Measurements from ENCODE around the gene PMM2.
"Not testable (repeated sequence)": the region's sequence is repeated elsewhere in the genome, so short reads cannot be mapped to it uniquely, and the experiment has no call there.

Gene PMM2

DNA sequence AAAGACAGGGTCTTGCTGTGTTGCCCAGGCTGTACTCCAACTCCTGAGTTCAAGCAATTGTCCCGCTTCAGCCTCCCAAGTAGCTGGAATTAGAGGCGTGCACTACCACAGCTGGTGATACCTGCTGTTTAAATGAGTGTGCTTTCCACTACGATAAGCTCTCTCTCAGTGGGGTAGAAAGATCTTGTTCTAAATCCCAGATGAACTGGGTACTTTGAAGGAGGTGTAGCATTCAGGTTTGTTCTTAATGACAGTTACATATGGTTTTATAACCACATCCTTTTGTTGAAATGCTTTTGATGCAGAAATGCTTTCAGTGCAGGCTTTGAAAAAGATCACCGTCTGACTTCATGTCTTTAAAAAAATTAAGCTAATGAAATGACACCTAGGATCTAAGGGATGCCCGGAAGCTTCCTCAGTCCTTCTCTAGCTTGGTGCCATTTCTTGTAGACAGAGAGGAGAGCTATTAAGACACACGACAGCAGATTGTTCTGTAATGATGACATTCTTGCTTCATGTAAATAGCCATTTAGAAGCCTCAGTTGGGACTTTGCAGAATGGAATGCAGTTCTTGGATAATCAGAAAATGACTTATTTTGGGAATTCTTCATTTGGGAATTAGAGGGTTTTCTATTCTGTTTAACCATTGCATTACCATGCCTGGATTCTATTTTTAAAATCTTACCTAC, 19.5 kb downstream of the PMM2 start:
- in situ Hi-C loops (cut with MboI; ENCODE audit: low sequenced_read_pairs), result no loop called here

DNA sequence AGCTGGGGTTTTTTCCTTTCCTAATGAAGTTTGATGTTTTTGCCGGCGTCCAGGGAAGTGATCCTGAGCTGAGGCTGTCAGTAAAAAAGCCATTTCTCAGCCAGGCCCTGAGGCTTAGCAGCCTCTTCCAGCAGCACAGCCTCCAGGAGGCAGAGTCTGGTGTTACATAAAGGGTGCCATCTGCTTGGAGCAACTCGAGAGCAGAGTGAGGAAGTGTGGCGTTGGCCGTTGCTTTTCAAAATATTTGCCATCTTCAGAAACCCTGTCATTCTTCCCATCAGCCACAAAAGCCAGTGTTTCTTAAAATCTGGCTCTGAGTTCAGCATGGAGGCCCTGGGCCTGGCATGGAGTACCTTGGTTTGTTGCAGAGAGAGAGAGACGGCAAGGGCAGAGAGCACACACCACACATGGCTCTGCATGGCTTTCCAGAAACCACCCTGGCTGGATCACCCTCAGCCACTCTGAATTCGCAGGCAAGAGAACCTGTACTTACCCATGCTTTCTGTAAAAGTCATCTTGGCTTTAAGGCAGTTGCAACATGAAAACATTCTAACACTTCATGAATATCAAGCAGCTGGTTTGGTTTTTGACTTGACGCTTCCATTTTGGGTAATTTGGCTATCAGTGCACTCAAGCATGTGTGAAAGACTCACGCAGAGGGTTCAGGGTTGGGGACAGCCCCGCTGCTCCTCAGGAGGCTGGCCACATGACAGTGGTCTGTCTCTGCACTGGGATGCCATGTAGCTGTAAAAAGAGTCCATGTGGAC, 21.0 kb downstream of the PMM2 start:
- in situ Hi-C loops (cut with MboI; ENCODE audit: low sequenced_read_pairs), result no loop called here

DNA sequence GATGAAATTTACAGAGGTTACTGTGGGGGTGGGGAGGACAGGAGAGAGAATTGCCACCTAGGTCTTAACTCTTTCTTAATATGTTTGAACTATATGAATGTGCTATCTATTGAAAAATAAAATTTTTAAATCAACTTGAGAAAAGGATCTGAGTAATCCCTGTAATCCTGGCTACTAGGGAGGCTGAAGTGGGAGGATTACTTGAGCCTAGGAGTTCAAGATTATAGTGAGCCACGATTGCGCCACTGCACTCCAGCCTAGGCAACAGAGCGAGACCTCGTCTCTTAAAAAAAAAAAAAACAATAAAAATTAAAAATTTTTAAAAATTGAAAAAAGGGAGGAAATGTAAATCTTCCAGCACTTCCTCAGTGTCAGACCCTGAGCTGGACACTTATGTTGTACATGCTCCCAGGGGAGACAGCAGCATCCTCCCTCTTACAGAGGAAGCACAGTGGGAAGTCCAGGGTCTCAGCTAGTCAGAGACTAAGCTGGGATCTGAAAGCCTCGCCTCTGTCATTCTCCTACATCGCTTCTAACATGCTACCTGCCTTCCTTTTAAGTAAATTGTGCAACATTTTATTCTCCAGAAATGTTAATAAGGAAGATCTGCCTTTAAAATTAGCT, 21.9 kb downstream of the PMM2 start:
- in situ Hi-C loops (cut with MboI; ENCODE audit: low sequenced_read_pairs), result no loop called here

DNA sequence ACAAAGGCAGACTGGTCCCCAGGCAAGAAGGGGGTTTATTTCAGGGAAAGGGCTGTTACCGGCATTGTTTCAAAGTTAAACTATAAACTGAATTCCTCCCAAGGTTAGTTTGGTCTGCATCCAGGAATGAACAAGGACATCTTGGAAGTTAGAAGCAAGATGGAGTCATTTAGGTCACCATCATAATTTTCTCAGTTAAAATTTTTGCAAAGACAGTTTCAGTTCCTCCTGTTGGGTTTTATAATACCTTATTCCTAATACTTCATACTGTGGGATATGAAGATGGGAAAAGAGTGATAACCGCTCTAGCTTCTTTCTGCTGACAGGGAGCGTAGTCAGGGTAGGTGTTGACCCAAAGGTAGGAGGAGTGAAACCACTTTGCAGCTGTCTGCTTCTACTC, 24.8 kb downstream of the PMM2 start:
- in situ Hi-C loops (cut with MboI; ENCODE audit: low sequenced_read_pairs), result no loop called here

DNA sequence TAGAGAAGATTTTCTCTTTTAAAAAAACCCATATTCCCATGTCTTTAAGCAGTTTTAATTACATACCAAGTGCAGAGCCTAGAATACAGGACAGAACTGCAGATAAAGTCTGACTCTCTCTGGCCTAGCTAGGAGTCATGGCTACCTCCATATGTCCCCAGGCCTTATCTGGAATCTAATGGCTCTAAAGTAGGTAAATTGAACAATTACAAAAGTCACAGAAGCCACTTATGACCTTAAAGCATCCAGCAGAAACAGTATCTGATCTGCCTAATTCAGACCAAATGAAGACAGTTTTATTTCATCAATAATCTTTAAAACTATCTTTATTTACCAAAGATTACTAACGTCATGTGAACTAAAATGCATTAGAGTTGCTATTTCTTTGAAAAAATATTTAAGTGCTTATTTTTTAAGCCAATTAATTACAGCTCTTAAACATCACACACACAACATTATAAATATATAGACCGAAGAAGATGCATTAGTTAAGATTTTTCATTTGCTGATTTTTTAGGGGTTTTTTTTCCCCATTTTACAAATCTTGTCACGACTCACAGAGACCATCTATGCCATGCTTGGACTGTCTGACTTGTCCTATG, 28.7 kb downstream of the PMM2 start:
- in situ Hi-C loops (cut with MboI; ENCODE audit: low sequenced_read_pairs), result no loop called here

DNA sequence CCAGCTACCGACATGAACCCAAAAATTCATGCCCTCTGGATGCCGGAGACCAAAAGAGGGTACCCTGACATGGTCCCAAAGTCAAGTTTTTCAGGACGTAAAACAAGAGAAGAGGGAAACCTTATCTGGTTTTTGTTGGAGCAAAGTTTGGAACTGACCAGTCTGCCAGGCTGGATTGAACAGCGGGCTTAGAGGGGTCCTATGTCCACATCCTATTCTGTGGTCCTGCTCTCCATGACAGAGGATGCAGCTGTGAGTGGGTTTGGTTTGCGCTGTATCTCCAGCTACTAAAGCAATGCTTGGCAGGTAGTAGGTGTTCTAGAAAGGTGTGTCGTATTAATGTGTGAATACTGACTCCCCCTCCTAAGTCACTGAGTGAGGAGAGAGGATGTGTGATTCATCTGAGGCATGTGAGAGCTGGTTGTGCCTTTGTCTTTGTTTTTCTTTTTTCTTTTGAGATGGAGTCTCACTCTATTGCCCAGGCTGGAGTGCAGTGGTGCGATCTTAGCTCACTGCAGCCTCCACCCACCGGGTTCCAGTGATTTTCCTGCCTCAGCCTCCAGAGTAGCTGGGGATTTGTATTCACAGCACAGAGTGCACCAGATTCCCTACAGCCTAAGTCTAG, 31.0 kb downstream of the PMM2 start:
- in situ Hi-C loops (cut with MboI; ENCODE audit: low sequenced_read_pairs), result no loop called here

DNA sequence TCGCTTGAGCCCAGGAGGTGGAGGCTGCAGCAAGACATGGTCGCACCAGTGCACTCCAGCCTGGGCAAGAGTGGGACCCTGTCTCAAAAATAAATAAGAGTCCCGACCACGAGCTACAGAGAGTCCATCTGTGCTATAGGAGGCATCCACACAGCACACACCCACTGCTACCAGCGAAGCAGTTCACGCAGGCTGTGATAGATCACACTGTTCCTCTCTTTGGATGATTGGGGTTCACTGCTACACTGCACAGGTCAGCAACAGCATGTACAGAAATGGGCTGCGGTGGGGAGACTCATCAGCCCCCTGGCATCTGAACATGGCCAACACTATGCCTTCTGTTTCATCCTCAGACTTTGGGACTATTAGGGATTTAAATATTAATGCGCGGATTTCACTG, 33.8 kb downstream of the PMM2 start:
- in situ Hi-C loops (cut with MboI; ENCODE audit: low sequenced_read_pairs), result no loop called here

DNA sequence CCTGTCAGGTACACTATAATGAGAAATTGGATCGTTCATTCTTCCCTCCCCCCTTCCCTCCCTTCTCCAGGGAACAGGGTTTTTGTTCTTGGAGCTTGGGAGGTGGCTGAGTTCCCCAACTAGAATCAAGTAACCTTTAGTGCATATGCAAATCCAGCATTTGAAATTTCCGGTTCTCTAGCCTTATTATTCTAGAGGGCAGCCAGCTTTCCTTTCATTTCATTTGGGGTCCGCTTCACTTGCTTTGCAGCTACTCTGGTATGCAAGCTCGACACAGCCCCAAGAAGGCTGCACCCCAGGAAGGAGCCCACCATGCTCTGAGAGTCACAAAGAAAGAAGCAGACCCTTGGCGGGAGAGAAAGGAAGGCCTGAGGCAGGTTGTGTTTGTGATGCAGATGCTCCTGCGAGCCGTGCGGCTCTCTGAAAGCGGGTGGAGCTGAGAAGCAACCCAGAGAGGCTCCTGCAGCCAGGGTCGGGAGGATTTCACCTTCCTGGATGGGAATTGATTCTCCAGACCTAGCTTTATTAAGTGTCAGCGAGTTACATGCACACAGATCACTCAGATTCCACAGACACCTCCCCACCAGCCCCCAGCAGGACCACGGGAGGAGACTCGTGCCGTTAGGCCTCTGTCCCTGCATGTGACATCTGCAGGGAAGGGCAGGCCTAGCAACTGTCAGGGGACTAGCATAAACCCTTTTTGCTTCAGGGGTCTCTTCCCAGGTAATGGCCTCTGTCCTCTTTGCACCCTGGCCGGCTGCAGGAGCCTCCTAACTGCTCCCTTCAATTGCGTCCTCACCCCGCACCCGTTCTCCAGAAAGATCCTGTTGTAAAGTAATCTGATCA, 34.5 kb downstream of the PMM2 start:
- in situ Hi-C loops (cut with MboI; ENCODE audit: low sequenced_read_pairs), result no loop called here

DNA sequence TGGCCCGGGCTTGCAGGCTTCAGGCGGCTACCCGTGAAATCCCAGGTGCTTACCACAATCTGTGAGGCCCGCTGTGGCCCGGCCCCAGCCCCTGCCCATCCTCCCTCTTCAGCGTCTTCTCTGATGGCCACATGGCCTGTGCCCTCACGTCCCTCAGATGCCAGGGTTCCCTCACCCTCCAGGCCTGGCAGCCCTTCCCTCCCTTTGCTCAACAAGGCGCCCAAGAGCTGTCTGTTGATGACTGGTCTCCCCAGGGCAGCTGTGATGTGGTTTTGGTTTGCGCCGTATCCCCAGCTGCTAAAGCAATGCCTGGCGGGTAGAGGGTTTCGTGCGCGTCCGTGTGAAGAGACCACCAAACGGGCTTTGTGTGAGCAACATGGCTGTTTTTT, 35.1 kb downstream of the PMM2 start:
- in situ Hi-C loops (cut with MboI; ENCODE audit: low sequenced_read_pairs), result no loop called here

DNA sequence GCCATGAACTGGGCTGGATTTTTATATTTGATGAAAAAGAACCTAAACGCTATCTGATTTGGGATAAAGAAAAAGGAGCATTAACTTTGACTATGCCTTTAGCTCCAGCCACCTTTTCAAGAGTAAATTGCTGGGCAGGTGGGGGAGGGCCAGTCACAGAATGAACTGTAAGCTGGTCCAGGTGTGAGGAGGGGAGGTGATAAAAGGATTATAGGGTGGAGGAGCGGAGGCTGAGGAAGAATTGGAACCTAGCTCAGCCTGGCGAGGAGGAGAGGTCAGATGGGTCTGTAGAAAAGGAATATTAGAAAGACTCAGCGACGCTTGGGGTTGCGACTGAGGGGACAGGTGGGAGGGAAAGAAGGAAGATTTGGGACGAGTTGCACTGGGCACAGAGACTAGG, 39.2 kb downstream of the PMM2 start:
- in situ Hi-C loops (cut with MboI; ENCODE audit: low sequenced_read_pairs), result not testable (repeated sequence)

DNA sequence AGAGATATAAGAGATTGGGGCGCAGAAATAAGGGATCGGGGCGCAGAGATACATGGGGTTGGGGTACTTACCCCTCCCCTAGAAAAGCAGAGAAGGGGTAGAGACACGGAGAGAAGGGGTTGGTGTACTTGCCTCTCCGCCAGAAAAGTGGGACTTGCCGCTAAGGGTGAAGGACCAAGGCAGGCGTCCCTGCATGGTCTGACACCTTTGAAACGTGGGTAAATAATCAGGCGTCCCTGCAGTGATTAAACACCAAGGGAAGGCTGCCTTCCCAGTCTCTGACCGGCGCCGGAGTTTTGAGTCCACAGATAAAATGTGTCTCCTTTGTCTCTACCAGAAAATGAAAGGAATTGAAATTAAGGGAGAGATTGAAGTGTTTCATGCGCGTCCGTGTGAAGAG, 40.0 kb downstream of the PMM2 start:
- in situ Hi-C loops (cut with MboI; ENCODE audit: low sequenced_read_pairs), result not testable (repeated sequence)

DNA sequence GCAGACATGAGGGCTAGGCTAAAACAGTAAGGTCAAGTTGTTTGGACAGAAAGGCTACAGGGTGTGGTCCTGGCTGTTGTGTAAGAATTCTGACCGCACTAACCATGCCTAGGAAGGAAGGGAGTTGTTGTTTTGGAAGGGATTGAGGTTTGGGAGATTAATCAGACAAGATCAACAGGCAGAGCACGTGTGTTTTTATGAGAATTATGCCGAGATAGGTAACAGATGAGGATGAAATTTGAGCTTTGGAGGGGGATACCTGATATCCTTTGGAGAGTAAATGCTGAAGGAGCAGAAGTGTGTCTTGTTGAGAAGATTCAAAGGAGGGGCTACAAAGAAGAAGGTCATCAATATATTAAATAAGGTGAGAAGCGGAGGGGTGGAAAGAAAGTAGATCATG, 44.4 kb downstream of the PMM2 start:
- in situ Hi-C loops (cut with MboI; ENCODE audit: low sequenced_read_pairs), result not testable (repeated sequence)

DNA sequence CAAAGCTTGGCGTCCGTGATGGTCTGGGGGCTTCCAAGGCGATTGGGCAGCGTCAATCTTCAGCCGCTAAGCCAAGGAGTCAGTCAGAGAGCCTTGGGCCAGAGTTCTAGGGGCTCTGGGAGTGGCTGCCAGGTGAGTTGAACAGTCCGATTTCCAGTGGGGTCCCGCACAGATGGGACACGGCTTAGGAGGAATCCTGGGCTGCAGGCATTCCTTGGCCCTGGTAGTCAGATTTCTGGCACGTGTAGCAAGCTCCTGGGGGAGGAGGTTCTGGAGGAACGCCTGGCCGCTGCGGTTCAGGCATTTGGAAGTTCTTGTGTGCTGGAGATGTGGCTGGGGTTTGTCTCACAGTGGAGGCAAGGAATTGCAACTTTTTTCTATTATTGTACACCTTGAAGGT, 45.7 kb downstream of the PMM2 start:
- in situ Hi-C loops (cut with MboI; ENCODE audit: low sequenced_read_pairs), result not testable (repeated sequence)

DNA sequence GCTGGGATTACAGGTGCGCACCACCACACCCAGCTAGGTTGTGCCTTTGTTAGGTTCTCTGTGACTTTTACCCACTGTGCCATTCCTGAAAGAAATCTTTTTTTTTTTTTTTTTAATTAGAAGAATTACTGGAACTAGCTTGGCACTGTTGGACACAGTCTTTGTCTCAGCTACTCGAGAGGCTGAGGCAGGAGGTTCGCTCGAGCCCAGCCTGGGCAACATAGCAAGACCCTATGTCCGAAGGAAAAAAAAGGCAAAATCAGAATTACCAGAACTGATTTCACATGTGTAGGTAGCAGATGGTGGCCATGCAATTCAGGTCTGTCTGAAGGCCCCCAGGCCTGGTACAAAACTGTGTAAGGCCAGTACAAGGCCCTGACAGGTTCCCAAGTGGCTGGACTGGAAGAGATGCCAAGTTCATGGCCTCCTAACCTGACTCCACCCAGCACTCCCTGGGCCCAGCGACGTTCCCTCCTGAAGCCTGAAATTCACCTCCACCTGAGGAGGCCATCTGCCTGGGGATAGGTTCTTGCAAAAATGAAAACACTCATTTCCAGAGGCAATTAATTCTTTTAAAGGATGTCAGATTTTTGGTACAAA, 48.2 kb downstream of the PMM2 start:
- in situ Hi-C loops (cut with MboI; ENCODE audit: low sequenced_read_pairs), result no loop called here

DNA sequence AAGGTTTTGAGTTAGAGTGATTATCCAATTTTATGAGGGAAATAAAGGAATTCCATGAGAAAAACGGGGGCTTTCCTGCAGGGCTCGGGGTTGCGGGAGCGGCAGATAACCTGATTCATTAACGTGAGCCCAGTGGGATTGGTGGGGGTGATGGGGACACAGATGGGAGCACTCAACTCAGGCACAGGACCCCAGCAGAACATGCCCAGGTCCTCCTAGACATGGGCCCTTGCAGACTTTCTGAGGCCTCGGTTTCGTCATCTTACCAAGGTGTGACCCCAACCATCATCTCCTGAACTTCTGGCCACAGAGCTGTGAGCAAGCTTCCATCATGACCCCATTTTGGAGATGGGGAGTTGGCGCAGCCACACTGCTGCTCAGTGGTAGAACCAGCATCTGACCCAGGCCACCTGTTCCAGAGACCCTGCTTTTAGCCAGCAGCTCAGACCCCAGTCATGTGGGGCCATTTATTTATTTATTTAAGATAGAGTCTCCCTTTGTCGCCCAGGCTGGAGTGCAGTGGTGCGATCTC, 48.8 kb downstream of the PMM2 start:
- in situ Hi-C loops (cut with MboI; ENCODE audit: low sequenced_read_pairs), result no loop called here

DNA sequence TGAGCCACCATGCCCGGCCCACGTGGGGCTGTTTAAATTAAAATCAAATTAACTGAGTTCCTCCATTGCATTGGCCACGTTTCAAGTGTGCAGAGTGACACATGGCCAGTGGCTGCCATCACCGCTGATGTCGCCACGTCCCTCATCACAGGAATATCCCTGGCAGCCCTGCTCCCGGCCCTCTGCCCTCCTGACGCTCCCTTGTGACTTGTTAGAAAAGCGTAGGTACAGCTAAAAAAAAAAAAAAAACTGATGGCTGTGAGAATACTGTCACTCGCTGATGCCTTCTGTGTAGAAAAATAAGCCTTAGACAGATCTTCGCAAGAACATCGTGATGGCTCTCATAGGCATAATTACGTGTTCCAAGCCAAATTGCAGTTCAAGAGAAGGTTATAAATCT, 49.5 kb downstream of the PMM2 start:
- in situ Hi-C loops (cut with MboI; ENCODE audit: low sequenced_read_pairs), result no loop called here

DNA sequence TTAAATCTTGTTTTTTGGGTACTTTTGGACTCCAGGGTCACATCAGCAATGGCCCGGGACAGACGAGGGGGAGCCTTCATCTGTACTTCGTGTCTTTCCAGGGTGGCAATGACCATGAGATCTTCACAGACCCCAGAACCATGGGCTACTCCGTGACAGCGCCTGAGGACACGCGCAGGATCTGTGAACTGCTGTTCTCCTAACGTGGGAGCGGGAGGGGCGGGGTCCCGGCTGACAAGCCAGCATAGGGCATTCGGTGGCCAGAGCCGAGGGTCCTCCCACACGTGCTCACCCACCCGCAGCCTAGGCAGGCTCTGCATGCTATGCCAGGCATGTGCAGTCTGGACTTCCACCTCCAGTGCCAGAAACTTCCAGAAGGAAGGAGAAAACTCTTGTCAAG, 50.0 kb downstream of the PMM2 start:
- in situ Hi-C loops (cut with MboI; ENCODE audit: low sequenced_read_pairs), result no loop called here

DNA sequence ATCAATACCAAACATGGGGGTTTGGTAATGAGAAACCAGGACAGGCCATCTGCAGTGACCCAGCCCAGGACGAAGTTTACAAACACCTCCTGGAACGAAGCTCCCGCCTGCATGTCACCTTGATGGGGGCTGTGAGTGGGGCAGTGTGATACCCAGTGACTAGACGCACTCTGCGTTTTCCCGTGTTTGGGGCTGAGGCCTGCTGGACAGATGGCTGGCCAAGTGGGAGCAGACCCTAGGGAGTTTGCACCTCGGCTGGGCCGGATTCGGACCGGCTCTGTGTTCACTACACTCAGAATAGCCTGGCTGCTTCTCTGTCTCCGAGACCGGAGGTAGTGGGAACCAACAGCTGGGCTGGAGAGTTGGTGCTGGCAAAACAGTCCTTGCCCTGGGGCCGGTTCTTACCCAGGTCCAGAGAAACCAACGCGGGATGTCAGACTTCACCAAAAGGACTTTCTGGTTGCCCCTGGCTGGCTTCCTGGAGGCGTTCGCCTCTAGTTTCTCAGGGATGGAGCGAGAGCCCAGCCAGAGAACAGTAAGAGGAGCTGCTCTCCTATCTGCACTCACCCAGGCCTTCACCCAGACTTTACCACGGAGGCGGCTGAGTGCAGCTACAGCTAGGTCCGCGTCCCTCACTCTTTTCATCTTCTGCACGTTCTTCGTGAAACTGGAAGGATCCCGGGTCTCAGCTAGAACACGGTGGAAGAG, 50.7 kb downstream of the PMM2 start:
- in situ Hi-C loops (cut with MboI; ENCODE audit: low sequenced_read_pairs), result no loop called here

DNA sequence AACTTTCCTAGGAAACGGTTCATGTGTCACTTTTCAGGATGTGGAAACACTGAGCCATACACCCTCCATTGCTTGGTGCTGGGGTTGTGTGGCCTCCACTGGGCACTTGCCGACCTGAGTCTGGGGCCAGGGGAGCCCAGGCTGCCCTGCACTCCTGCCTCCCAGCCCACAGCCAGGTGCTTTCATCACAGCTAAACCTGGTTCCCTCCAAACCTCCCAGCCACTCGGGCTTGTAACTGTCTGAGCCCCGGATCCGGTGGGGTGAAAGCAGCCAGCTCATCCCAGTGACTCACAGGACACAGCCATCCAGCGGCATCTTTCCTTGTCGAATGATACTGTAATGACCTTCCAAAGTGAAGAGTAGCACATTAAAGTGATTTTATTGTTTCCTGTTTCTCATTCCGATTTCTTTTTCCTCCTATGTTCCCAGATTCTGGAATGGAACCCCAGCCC, 51.3 kb downstream of the PMM2 start:
- in situ Hi-C loops (cut with MboI; ENCODE audit: low sequenced_read_pairs), result no loop called here
